ENCODE data around the gene MPZL3. TPM values are rescaled to one million over a fixed set of nuclear protein-coding genes. Genes with fewer than 3 reads are reported as not detected.

MPZL3 gene
- total and polyA plus RNA-seq, 2 donors from 2014 or later = 1.7 to 10.0 TPM

DNA sequence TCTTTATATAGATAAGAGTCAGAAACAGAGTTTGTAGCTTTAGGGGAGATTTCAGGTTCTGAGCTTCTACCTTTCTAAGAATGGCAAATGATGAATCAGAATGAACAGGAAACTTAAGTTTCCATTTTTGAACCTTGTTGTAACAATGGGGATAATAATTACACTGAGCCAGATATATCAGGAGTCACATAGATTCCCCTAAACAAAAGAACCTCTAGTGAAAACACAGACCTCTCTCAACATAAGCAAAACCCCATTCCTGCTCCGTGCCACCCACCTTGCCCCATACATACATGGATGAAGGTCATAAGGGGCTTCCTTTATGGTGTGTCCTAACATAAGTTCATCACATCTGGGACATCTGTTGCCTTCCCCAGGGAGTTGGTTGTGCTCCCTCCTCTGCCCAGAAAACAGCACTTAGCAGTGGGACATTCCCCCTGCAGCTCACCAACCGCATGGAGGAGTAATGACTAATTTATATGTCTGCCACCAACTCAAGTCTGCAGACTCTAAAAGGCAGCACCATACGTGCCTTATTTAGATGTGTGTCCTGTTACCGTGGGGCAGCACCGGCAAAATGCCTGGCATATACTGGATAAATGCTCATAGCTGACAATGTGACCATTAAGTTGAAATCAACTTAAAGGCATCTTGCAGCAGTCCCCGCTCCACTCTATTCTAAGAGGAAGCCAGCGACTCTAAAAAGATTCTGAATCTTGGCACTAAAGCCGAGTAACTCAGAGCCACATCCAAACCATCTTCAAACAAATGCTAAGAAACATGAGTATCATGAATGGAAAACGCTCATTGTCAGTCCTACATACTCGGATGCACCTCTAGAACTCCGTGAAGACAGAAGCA lies 35.3 kb downstream of the MPZL3 start:
- TF ChIP-seq, protein P1, sequence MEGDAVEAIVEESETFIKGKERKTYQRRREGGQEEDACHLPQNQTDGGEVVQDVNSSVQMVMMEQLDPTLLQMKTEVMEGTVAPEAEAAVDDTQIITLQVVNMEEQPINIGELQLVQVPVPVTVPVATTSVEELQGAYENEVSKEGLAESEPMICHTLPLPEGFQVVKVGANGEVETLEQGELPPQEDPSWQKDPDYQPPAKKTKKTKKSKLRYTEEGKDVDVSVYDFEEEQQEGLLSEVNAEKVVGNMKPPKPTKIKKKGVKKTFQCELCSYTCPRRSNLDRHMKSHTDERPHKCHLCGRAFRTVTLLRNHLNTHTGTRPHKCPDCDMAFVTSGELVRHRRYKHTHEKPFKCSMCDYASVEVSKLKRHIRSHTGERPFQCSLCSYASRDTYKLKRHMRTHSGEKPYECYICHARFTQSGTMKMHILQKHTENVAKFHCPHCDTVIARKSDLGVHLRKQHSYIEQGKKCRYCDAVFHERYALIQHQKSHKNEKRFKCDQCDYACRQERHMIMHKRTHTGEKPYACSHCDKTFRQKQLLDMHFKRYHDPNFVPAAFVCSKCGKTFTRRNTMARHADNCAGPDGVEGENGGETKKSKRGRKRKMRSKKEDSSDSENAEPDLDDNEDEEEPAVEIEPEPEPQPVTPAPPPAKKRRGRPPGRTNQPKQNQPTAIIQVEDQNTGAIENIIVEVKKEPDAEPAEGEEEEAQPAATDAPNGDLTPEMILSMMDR (IDR thresholded peaks at IDR 0.05; ENCODE audit: borderline replicate concordance, extremely low read depth, insufficient read depth) = no peak
- no peak for DNase-seq
- H3K4me1 ChIP-seq (ENCODE audit: control insufficient read depth in 2 of 3, insufficient read depth in 2 of 3, low read depth in 1 of 3, low read length in 3 of 3) = no peaks in the 10 kb centered on the region
- no peak overlapping the region for H3K4me3 ChIP-seq (ENCODE audit: low read length in 3 of 3)
- intact Hi-C loops (cut with DNase I) = no loop called here
- no peaks in the 10 kb centered on the region for H3K36me3 ChIP-seq (ENCODE audit: control insufficient read depth in 2 of 3, insufficient read depth in 3 of 3, low read length in 3 of 3)
- no peak for FAIRE-seq
- H3K27me3 ChIP-seq (ENCODE audit: control insufficient read depth, insufficient read depth, low read length) = no peaks in the 10 kb centered on the region
- H3K9ac ChIP-seq (ENCODE audit: low read length in 3 of 3) = no peak overlapping the region
- no peaks in the 10 kb centered on the region for H3K9me3 ChIP-seq (ENCODE audit: control insufficient read depth in 2 of 3, insufficient read depth in 1 of 3, low read length in 3 of 3)
- no peak overlapping the region for H3K27ac ChIP-seq (ENCODE audit: low read depth in 2 of 2, low read length in 2 of 2)

DNA sequence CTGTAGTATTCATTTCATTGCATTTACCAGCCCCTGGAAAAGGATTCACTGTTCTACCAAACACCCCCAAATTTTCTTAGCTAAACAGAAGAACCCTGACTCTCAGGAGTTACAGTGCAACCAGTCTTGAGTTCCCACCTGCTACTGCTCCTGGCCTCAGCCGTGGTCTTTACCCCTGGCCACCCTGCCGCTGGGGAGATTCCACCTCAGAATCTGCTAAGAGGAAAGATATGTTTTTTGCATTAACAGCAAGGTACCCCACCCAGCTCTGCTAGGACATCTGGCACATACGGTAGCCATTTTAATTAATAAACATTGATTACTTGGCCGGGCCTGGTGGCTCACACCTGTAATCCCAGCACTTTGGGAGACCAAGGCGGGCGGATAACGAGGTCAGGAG lies 36.4 kb downstream of the MPZL3 start:
- H3K9me3 ChIP-seq (ENCODE audit: control insufficient read depth in 2 of 3, insufficient read depth in 1 of 3, low read length in 3 of 3) = no peaks in the 10 kb centered on the region
- no peaks in the 10 kb centered on the region for H3K27me3 ChIP-seq (ENCODE audit: control insufficient read depth, insufficient read depth, low read length)
- intact Hi-C loops (cut with DNase I) = no loop called here
- no peaks in the 10 kb centered on the region for H3K4me1 ChIP-seq (ENCODE audit: control insufficient read depth in 2 of 3, insufficient read depth in 2 of 3, low read depth in 1 of 3, low read length in 3 of 3)
- DNase-seq (no peak), FAIRE-seq (no peak)
- no peaks in the 10 kb centered on the region for H3K36me3 ChIP-seq (ENCODE audit: control insufficient read depth in 2 of 3, insufficient read depth in 3 of 3, low read length in 3 of 3)
- no peak overlapping the region for H3K4me3 ChIP-seq (ENCODE audit: low read length in 3 of 3)
- no peak overlapping the region for H3K27ac ChIP-seq (ENCODE audit: low read depth in 2 of 2, low read length in 2 of 2)
- no peak overlapping the region for H3K9ac ChIP-seq (ENCODE audit: low read length in 3 of 3)
- TF ChIP-seq, protein P1 (IDR thresholded peaks at IDR 0.05; ENCODE audit: borderline replicate concordance, extremely low read depth, insufficient read depth) = no peak

DNA sequence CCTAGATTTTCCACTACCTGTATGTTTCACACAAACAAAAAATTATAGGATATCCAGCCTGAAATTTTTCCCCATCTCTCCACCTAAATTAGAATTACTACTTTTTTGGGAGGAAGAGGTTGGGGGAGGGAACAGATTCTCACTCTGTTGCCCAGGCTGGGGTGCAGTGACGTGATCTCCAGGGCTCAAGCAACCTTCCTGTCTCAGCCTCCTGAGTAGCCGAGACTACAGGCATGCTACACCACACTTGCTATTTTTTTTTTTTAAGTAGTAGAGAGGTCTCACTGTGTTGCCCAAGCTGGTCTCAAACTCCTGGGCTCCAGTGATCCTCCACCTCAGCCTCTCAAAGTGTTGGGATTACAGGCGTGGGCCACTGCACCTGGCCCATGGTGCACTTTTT lies 36.9 kb downstream of the MPZL3 start:
- intact Hi-C loops (cut with DNase I) = no loop called here
- H3K27ac ChIP-seq (ENCODE audit: low read depth in 2 of 2, low read length in 2 of 2) = no peak overlapping the region

More for the DNA sequence above, 36.9 kb downstream of the MPZL3 start:
- no peak overlapping the region for H3K4me3 ChIP-seq (ENCODE audit: low read length in 3 of 3)
- H3K36me3 ChIP-seq (ENCODE audit: control insufficient read depth in 2 of 3, insufficient read depth in 3 of 3, low read length in 3 of 3) = no peaks in the 10 kb centered on the region
- no peaks in the 10 kb centered on the region for H3K4me1 ChIP-seq (ENCODE audit: control insufficient read depth in 2 of 3, insufficient read depth in 2 of 3, low read depth in 1 of 3, low read length in 3 of 3)
- no peak for DNase-seq
- no peaks in the 10 kb centered on the region for H3K27me3 ChIP-seq (ENCODE audit: control insufficient read depth, insufficient read depth, low read length)
- H3K9me3 ChIP-seq (ENCODE audit: control insufficient read depth in 2 of 3, insufficient read depth in 1 of 3, low read length in 3 of 3) = no peaks in the 10 kb centered on the region
- FAIRE-seq = no peak
- TF ChIP-seq, protein P1 (IDR thresholded peaks at IDR 0.05; ENCODE audit: borderline replicate concordance, extremely low read depth, insufficient read depth) = no peak
- no peak overlapping the region for H3K9ac ChIP-seq (ENCODE audit: low read length in 3 of 3)

Measured in kidney (tissue), 14 donors.